ENCODE results near the gene ARMC9. TPM values are rescaled to one million over a fixed set of nuclear protein-coding genes. Genes with fewer than 3 reads are reported as not detected.
"Not testable (repeated sequence)": the region's sequence is repeated elsewhere in the genome, so short reads cannot be mapped to it uniquely, and the experiment has no call there.

The ARMC9 gene
- total RNA-seq, 1 donor from 2014 or later = 9.0 TPM

DNA sequence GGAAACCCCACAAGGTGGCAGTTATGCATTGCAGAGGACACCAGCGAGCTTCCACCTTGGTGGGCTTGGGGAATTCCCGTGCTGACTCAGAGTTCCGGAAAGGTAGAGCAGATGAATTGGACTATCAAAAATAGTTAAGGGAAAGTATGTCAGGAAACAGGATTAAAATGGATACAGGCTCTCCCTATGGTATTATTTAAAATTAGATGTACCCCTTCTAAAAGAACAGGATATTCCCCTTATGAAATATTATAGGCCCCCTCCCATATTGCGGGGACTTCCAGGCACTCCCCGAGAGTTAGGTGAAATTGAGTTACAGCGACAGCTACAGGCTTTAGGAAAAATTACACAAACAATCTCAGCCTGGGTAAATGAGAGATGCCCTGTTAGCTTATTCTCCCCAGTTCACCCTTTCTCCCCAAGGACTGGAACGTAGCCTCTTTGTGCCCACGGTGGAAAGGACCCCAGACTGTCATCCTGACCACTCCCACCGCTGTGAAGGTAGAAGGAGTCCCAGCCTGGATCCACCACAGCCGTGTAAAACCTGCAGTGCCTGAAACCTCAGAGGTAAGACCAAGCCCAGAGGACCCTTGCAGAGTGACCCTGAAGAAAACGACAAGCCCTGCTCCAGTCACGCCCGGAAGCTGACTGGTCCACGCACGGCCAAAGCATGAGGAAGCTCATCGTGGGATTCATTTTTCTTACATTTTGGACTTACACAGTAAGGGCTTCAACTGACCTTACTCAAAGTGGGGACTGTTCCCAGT is 207.4 kb downstream of the ARMC9 start:
- not testable (repeated sequence) for H3K36me3 Mint-ChIP-seq (ENCODE audit: low read depth); H3K9me3 Mint-ChIP-seq; H3K27me3 Mint-ChIP-seq
- Mint-ChIP-seq H3K4me1 (peaks cover 15% of the 10 kb centered on the region), H3K4me3 (peak overlapping the region; percentile 76), H3K27ac (peak overlapping the region; percentile 77)
- peak; percentile 38 for DNase-seq
- CTCF ChIA-PET = interaction anchor here (0.7 to 9.7 kb wide), 13 partner anchors 9 to 302 kb away, joined by 3 to 79 read pairs (median 5); no protein-coding TSS in a partner anchor
- intact Hi-C loops (cut with micrococcal nuclease) = loop anchor here (1.0 to 2.0 kb wide), 6 partner anchors 10 to 178 kb away; partner anchors contain the start of gene B3GNT7
- POLR2A ChIA-PET = interaction anchor here (0.7 to 1.3 kb wide), 6 partner anchors 9 to 179 kb away, joined by 3 to 10 read pairs (median 4); partner anchors contain the start of gene NCL
- peak; percentile 89 for ATAC-seq (ENCODE audit: low read depth)

DNA sequence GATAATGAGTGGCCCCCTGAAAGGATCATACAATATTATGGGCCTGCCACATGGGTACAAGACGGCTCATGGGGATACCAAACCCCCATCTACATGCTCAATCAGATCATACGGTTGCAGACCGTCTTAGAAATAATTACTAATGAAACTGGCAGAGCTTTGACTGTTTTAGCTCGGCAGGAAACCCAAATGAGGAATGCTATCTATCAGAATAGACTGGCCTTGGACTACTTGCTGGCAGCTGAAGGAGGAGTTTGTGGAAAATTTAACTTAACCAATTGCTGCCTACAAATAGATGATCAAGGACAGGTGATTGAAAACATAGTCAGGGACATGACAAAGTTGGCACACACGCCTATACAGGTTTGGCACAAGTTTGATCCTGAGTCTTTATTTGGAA is 209.3 kb downstream of the ARMC9 start:
- H3K27ac Mint-ChIP-seq; H3K36me3 Mint-ChIP-seq (ENCODE audit: low read depth); H3K9me3 Mint-ChIP-seq; ATAC-seq (ENCODE audit: low read depth); DNase-seq; H3K4me3 Mint-ChIP-seq; intact Hi-C loops (cut with micrococcal nuclease); H3K27me3 Mint-ChIP-seq: not testable (repeated sequence)
- CTCF ChIA-PET = interaction anchor here (0.8 to 9.7 kb wide), 5 partner anchors 11 to 180 kb away, joined by 3 to 79 read pairs (median 3); no protein-coding TSS in a partner anchor
- peaks cover 23% of the 10 kb centered on the region for H3K4me1 Mint-ChIP-seq
- POLR2A ChIA-PET = interaction anchor here (2.0 kb wide), 1 partner anchor 13 kb away, joined by 9 read pairs; the partner anchor contains the start of gene B3GNT7

DNA sequence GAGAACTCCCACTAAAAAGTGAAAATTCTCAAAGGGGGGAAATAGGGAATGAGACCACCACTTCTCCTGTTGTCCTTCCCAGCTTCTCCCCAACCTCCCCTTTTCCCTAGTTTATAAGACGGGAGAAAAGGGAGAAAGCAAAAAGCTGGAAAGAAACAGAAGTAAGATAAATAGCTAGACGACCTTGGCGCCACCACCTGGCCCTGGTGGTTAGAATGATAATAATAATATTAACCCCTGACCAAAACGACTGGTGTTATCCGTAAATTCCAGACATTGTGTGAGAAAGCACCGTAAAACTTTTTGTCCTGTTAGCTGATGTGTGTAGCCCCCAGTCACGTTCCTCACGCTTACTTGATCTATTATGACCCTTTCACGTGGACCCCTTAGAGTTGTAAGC is 209.9 kb downstream of the ARMC9 start:
- intact Hi-C loops (cut with micrococcal nuclease); H3K9me3 Mint-ChIP-seq; H3K27ac Mint-ChIP-seq; H3K36me3 Mint-ChIP-seq (ENCODE audit: low read depth); H3K4me3 Mint-ChIP-seq; DNase-seq; ATAC-seq (ENCODE audit: low read depth); H3K27me3 Mint-ChIP-seq: not testable (repeated sequence)
- ChIA-PET CTCF (interaction anchor here (3.7 to 9.7 kb wide), 2 partner anchors 110 to 180 kb away, joined by 50 to 79 read pairs; no protein-coding TSS in a partner anchor), POLR2A (interaction anchor here (2.0 kb wide), 1 partner anchor 14 kb away, joined by 9 read pairs; the partner anchor contains the start of gene B3GNT7)
- H3K4me1 Mint-ChIP-seq = peaks cover 24% of the 10 kb centered on the region

DNA sequence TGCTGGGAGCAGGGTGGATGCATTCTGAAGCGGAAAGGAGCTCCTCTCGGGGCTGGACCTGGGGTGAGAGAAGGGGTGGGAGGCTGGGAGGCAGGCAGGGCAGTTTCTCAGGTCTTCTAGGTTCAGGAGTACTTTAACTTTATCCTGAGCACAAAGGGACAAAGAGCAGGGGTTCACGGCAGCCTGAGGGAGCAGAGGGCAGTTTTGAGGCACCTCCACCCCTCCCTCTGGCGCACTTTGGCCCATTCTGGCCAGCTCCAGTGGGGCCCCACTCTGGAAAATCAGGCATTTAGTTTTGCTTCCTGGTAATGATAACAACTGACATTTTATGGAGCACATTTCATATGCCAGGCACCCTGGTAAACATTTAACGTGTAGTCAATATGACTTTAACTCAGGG is 211.3 kb downstream of the ARMC9 start:
- no peak overlapping the region for H3K27ac Mint-ChIP-seq
- no peak for ATAC-seq (ENCODE audit: low read depth)
- TF ChIP-seq, protein P1, sequence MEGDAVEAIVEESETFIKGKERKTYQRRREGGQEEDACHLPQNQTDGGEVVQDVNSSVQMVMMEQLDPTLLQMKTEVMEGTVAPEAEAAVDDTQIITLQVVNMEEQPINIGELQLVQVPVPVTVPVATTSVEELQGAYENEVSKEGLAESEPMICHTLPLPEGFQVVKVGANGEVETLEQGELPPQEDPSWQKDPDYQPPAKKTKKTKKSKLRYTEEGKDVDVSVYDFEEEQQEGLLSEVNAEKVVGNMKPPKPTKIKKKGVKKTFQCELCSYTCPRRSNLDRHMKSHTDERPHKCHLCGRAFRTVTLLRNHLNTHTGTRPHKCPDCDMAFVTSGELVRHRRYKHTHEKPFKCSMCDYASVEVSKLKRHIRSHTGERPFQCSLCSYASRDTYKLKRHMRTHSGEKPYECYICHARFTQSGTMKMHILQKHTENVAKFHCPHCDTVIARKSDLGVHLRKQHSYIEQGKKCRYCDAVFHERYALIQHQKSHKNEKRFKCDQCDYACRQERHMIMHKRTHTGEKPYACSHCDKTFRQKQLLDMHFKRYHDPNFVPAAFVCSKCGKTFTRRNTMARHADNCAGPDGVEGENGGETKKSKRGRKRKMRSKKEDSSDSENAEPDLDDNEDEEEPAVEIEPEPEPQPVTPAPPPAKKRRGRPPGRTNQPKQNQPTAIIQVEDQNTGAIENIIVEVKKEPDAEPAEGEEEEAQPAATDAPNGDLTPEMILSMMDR (IDR thresholded peaks at IDR 0.05) = no peak
- peaks cover 2% of the 10 kb centered on the region for H3K9me3 Mint-ChIP-seq
- no peak for DNase-seq
- no peaks in the 10 kb centered on the region for H3K36me3 Mint-ChIP-seq (ENCODE audit: low read depth)
- peaks cover 9% of the 10 kb centered on the region for H3K27me3 Mint-ChIP-seq
- H3K4me1 Mint-ChIP-seq = peaks cover 22% of the 10 kb centered on the region
- no peak overlapping the region for H3K4me3 Mint-ChIP-seq
- POLR2A ChIA-PET = interaction anchor here (0.8 to 1.0 kb wide), 2 partner anchors 111 to 1593 kb away, joined by 3 to 6 read pairs; no protein-coding TSS in a partner anchor
- CTCF ChIA-PET = interaction anchor here (1.0 to 9.7 kb wide), 3 partner anchors 111 to 182 kb away, joined by 3 to 79 read pairs (median 9); no protein-coding TSS in a partner anchor
- intact Hi-C loops (cut with micrococcal nuclease) = no loop called here

DNA sequence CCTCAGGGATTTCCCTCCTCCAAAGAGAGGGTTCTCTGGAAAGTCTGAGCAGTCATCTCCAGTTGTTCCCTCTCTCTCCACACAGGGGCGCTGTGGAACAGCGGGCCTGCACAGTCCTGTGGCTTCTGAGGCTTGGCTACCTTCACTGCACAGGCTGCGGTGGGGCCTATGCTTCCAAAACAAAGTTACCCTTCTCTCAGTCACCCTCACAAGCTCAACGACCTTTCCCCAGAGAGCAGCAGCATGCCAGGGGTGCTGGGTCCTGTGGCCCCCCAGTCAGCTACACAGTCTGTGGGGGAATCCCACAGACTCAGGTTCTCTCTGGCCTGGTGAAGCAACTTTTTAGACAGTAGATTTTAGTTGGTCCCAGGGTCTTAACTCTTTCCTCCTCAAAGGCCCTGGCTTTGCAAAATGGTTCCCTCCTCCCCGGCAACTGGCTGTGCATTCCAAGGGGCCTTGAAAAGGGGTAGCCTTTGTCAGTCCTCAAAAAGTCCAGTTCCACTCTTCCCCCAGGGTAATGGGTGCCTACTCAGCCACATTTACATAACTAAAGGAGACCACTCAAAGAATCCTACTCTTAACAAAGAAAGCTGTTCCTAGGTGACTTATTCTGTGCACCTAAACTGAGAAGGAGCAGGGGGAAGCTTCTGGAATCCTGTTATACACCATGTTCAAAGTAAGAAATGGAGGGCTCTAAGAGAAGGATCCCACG is 212.0 kb downstream of the ARMC9 start:
- H3K4me3 Mint-ChIP-seq = no peak overlapping the region
- intact Hi-C loops (cut with micrococcal nuclease) = no loop called here
- ATAC-seq (ENCODE audit: low read depth) (no peak), DNase-seq (no peak)
- ChIA-PET POLR2A (interaction anchor here (1.0 to 1.8 kb wide), 2 partner anchors 16 to 112 kb away, joined by 3 to 9 read pairs; no protein-coding TSS in a partner anchor), CTCF (interaction anchor here (1.3 to 9.7 kb wide), 6 partner anchors 10 to 308 kb away, joined by 4 to 79 read pairs (median 24); no protein-coding TSS in a partner anchor)
- no peaks in the 10 kb centered on the region for H3K36me3 Mint-ChIP-seq (ENCODE audit: low read depth)
- peaks cover 16% of the 10 kb centered on the region for H3K4me1 Mint-ChIP-seq
- H3K27me3 Mint-ChIP-seq = peaks cover 9% of the 10 kb centered on the region
- TF ChIP-seq, protein P1 (IDR thresholded peaks at IDR 0.05) = no peak
- peaks cover 2% of the 10 kb centered on the region for H3K9me3 Mint-ChIP-seq
- no peak overlapping the region for H3K27ac Mint-ChIP-seq

DNA sequence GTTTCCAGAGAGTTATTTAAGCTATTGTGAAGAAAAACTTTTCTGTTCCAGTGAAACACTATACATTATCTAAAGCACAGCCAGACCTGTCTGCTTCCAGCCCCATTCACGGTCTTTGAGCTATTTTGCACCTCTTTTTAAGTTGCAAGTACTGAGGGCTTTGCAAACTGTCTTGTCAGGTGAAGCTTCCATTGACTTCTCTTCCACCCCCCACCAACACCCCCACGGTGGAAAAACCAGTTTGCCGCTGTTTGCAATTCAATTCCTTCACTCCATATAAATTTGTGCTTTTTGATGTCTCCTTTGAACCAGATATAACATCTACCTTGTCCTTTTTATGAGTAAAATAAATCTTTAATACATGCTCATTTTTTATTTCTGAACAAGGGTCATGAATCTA is 212.8 kb downstream of the ARMC9 start:
- no peak overlapping the region for H3K27ac Mint-ChIP-seq
- TF ChIP-seq, protein P1 (IDR thresholded peaks at IDR 0.05) = no peak
- H3K4me3 Mint-ChIP-seq = peak overlapping the region; percentile 56
- ChIA-PET CTCF (interaction anchor here (0.8 to 9.7 kb wide), 6 partner anchors 11 to 308 kb away, joined by 3 to 79 read pairs (median 24); no protein-coding TSS in a partner anchor), POLR2A (interaction anchor here (1.8 kb wide), 1 partner anchor 17 kb away, joined by 9 read pairs; no protein-coding TSS in a partner anchor)
- H3K27me3 Mint-ChIP-seq = peaks cover 13% of the 10 kb centered on the region
- peaks cover 2% of the 10 kb centered on the region for H3K9me3 Mint-ChIP-seq
- H3K36me3 Mint-ChIP-seq (ENCODE audit: low read depth) = no peaks in the 10 kb centered on the region
- intact Hi-C loops (cut with micrococcal nuclease) = no loop called here
- ATAC-seq (ENCODE audit: low read depth) = no peak
- no peak for DNase-seq
- H3K4me1 Mint-ChIP-seq = peaks cover 9% of the 10 kb centered on the region
